Measurements from ENCODE around the gene CDA.

CDA gene

GRCh38 chr1:20587661-20588053 is 1.2 kb upstream of the CDA start:
- H3K4me3 ChIP-seq (ENCODE audit: low read length in 2 of 2): no peak overlapping the region
- no peaks in the 10 kb centered on the region for H3K9me3 ChIP-seq (ENCODE audit: control insufficient read depth in 2 of 2, low read length in 2 of 2)
- H3K27me3 ChIP-seq (ENCODE audit: control insufficient read depth in 1 of 2, insufficient read depth in 2 of 2, low read length in 2 of 2): peaks cover 24 to 31% of the 10 kb centered on the region in 2 donors
- no peak overlapping the region for H3K9ac ChIP-seq (ENCODE audit: low read length in 2 of 2)
- H3K27ac ChIP-seq (ENCODE audit: low read length): no peak overlapping the region
- H3K4me1 ChIP-seq (ENCODE audit: control insufficient read depth, insufficient read depth, low read length): peaks cover 6% of the 10 kb centered on the region
- no peaks in the 10 kb centered on the region for H3K36me3 ChIP-seq (ENCODE audit: control insufficient read depth in 2 of 2, insufficient read depth in 2 of 2, low read length in 2 of 2)

DNA sequence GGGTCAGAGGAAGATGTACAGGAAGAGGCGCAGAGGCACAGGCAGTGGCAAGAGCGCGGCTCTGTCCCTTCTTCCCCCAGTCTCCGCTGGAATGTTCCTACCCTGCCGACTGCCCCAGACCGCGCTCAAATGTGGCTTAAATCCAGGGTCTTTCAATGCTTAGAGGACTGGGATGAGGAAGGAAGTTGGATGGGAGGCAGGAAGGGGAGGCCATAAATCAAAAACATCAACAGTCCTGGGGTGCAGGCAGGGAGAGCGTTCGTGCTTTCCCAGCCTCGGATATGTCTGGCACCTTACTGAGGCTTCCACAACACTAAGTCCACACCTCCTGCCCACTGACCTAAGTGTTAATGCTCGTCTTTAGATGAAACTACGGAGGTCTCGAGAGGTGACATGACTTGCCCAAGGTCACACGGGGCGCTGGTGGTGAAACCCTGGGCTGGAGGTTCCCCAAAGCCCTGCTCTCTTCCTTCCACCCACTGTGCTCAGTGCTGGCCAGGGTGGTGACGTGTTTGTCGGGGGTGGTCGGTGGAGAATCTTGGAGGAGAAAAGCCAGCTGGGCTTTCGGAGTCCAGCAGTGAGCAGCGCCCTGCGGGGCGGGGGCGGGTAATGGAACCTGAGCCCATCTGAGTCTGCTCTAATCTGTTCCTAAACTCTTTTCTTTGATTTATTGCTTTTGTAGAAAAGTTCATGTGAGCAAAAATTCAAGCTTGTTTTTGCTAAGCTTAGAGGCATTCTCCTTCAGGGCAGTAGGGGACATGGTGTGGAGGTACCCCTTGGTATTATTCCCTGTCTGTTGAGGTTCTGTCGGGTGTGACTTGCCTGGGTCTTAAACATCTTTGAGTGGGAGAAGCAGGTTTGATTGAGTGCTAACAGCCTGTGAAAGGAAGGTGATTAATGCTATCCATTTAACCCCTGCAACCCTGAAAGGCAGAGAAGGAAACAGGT is 708 bp downstream of the CDA start:
- H3K4me3 ChIP-seq (ENCODE audit: low read length in 2 of 2): peak overlapping the region in 1 of 2 donors; percentile 49

DNA sequence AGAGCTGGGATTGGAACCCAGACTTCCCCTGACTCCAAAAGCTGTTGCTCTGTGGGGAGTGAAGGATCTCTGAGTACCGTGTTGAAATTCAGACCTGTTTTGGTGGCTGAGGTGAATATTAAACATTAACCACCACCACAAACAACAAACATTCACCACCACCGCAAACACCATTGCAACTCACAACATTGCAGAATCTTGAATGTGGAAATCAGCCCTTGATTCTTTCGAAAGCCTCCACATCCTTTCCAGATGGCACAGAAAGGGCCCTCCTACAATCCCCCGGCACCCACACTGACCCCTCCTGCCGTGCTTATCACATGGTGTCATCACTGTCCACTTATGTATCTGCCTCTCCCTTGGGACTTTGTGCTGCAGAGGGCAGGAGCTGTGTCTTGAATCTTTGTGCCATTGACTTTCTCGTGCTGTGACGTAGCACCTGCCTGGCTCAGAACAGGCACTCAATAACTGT is 1.4 kb downstream of the CDA start:
- H3K36me3 ChIP-seq (ENCODE audit: control insufficient read depth in 2 of 2, insufficient read depth in 2 of 2, low read length in 2 of 2): no peaks in the 10 kb centered on the region
- no peak overlapping the region for H3K9ac ChIP-seq (ENCODE audit: low read length in 2 of 2)
- no peaks in the 10 kb centered on the region for H3K9me3 ChIP-seq (ENCODE audit: control insufficient read depth in 2 of 2, low read length in 2 of 2)
- peak overlapping the region in 1 of 2 donors; percentile 15 for H3K4me3 ChIP-seq (ENCODE audit: low read length in 2 of 2)
- H3K27me3 ChIP-seq (ENCODE audit: control insufficient read depth in 1 of 2, insufficient read depth in 2 of 2, low read length in 2 of 2): peaks cover 31 to 32% of the 10 kb centered on the region in 2 donors
- H3K27ac ChIP-seq (ENCODE audit: low read length): no peak overlapping the region
- H3K4me1 ChIP-seq (ENCODE audit: control insufficient read depth, insufficient read depth, low read length): peaks cover 6% of the 10 kb centered on the region

More for the DNA sequence above, 708 bp downstream of the CDA start:
- Histone ChIP-seq H3K36me3 (ENCODE audit: control insufficient read depth in 2 of 2, insufficient read depth in 2 of 2, low read length in 2 of 2) (no peaks in the 10 kb centered on the region), H3K27ac (ENCODE audit: low read length) (no peak overlapping the region), H3K4me1 (ENCODE audit: control insufficient read depth, insufficient read depth, low read length) (peaks cover 6% of the 10 kb centered on the region), H3K9ac (ENCODE audit: low read length in 2 of 2) (peak overlapping the region in 1 of 2 donors; percentile 21), H3K27me3 (ENCODE audit: control insufficient read depth in 1 of 2, insufficient read depth in 2 of 2, low read length in 2 of 2) (peaks cover 31 to 32% of the 10 kb centered on the region in 2 donors), H3K9me3 (ENCODE audit: control insufficient read depth in 2 of 2, low read length in 2 of 2) (no peaks in the 10 kb centered on the region)

- peaks cover 20 to 23% of the 10 kb centered on the region in 2 donors for H3K27me3 ChIP-seq (ENCODE audit: control insufficient read depth in 1 of 2, insufficient read depth in 2 of 2, low read length in 2 of 2)
- H3K9me3 ChIP-seq (ENCODE audit: control insufficient read depth in 2 of 2, low read length in 2 of 2): no peaks in the 10 kb centered on the region
- H3K4me3 ChIP-seq (ENCODE audit: low read length in 2 of 2): no peak overlapping the region
- no peak overlapping the region for H3K9ac ChIP-seq (ENCODE audit: low read length in 2 of 2)
- H3K36me3 ChIP-seq (ENCODE audit: control insufficient read depth in 2 of 2, insufficient read depth in 2 of 2, low read length in 2 of 2): no peaks in the 10 kb centered on the region
- H3K4me1 ChIP-seq (ENCODE audit: control insufficient read depth, insufficient read depth, low read length): peaks cover 5% of the 10 kb centered on the region
- no peak overlapping the region for H3K27ac ChIP-seq (ENCODE audit: low read length)
These were observed 4.9 kb downstream of the CDA start for GRCh38 chr1:20593756-20594155.

DNA sequence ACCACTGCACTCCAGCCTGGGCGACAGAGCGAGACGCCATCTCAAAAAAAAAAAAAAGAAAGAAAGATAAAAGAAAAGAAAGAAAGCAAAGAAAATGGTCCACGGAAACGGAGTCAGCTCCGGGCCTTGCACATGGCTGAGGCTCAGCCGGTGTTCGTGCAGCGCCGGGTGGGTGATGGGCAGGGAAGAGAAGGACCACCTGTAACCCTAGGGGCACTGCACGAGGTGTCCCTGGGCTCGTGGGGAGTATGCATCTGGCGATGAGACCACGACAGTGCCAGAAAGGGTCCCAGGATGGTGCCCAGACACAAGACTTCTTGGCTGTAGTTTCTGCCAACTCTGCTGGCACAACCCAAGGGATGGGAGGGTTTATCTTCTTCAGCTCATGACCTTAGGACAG is 5.8 kb downstream of the CDA start:
- Histone ChIP-seq H3K27ac (ENCODE audit: low read length) (no peak overlapping the region), H3K27me3 (ENCODE audit: control insufficient read depth in 1 of 2, insufficient read depth in 2 of 2, low read length in 2 of 2) (peaks cover 13 to 17% of the 10 kb centered on the region in 2 donors)

DNA sequence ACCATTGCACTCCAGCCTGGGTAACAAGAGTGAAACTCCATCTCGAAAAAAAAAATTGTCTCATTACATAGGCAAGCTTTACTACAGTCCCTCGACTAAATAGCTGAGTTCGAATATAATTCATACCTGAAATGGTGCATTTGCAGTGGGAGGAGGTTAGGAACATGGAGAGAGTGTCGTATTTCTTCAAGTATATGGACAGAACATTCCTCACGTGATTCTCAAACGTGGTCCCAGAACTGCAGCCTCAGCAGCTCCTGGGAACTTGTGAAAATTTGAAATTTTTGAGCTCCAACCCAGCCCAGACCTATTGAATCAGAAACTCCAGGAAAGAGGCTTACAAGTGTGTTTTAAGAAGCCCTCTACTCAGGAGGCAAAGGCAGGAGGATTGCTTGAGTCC is 7.2 kb downstream of the CDA start:
- H3K9me3 ChIP-seq (ENCODE audit: control insufficient read depth in 2 of 2, low read length in 2 of 2): no peaks in the 10 kb centered on the region
- no peak overlapping the region for H3K27ac ChIP-seq (ENCODE audit: low read length)
- H3K4me3 ChIP-seq (ENCODE audit: low read length in 2 of 2): no peak overlapping the region
- H3K4me1 ChIP-seq (ENCODE audit: control insufficient read depth, insufficient read depth, low read length): no peaks in the 10 kb centered on the region
- H3K9ac ChIP-seq (ENCODE audit: low read length in 2 of 2): no peak overlapping the region
- peaks cover 3 to 13% of the 10 kb centered on the region in 2 donors for H3K27me3 ChIP-seq (ENCODE audit: control insufficient read depth in 1 of 2, insufficient read depth in 2 of 2, low read length in 2 of 2)
- no peaks in the 10 kb centered on the region for H3K36me3 ChIP-seq (ENCODE audit: control insufficient read depth in 2 of 2, insufficient read depth in 2 of 2, low read length in 2 of 2)

More for the DNA sequence above, 5.8 kb downstream of the CDA start:
- no peak overlapping the region for H3K9ac ChIP-seq (ENCODE audit: low read length in 2 of 2)
- no peaks in the 10 kb centered on the region for H3K36me3 ChIP-seq (ENCODE audit: control insufficient read depth in 2 of 2, insufficient read depth in 2 of 2, low read length in 2 of 2)
- H3K4me3 ChIP-seq (ENCODE audit: low read length in 2 of 2): no peak overlapping the region
- H3K9me3 ChIP-seq (ENCODE audit: control insufficient read depth in 2 of 2, low read length in 2 of 2): no peaks in the 10 kb centered on the region
- H3K4me1 ChIP-seq (ENCODE audit: control insufficient read depth, insufficient read depth, low read length): no peaks in the 10 kb centered on the region

DNA sequence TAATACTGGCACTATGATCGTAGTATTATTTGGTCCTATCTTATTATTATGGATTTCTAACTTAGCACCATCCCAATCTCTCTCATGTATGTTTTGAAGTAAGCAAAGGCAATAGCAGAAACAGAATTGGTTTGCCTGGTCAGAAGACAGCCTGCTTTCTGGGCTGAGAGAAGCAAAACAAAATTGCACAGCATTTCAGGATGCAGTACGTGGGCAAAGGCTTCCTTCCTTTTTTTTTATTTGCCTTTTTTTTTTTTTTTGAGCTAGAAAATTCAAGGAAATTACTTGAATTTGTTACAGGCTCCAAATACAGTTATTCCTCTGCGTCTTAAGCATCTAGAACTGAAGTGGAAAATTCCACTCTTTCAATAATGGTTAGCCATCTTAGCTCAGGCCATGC is 8.8 kb downstream of the CDA start:
- Histone ChIP-seq H3K36me3 (ENCODE audit: control insufficient read depth in 2 of 2, insufficient read depth in 2 of 2, low read length in 2 of 2) (no peaks in the 10 kb centered on the region), H3K4me1 (ENCODE audit: control insufficient read depth, insufficient read depth, low read length) (no peaks in the 10 kb centered on the region), H3K27me3 (ENCODE audit: control insufficient read depth in 1 of 2, insufficient read depth in 2 of 2, low read length in 2 of 2) (peaks cover 0 to 8% of the 10 kb centered on the region in 2 donors), H3K4me3 (ENCODE audit: low read length in 2 of 2) (no peak overlapping the region), H3K9me3 (ENCODE audit: control insufficient read depth in 2 of 2, low read length in 2 of 2) (no peaks in the 10 kb centered on the region), H3K27ac (ENCODE audit: low read length) (no peak overlapping the region), H3K9ac (ENCODE audit: low read length in 2 of 2) (no peak overlapping the region)

DNA sequence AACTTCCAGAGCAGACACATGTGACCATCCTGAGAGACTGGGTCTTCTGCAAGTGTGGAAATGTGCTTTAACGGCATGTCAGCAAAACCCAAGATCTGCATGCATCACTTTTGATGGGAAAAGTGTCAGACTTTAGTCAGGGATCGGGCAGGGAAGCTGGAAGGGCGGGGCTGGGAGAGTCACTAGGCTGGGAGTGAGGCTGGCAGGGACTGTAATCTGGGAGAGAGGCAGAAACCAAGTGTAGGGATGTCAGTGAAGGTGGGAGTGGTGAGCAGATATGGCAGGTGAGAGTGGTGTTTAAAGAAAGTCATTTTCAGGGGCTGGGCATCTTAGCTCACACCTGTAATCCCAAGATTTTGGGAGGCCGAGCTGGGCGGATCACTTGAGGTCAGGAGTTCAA is 11.3 kb downstream of the CDA start:
- Histone ChIP-seq H3K4me3 (ENCODE audit: low read length in 2 of 2) (no peak overlapping the region), H3K36me3 (ENCODE audit: control insufficient read depth in 2 of 2, insufficient read depth in 2 of 2, low read length in 2 of 2) (no peaks in the 10 kb centered on the region), H3K9ac (ENCODE audit: low read length in 2 of 2) (no peak overlapping the region), H3K4me1 (ENCODE audit: control insufficient read depth, insufficient read depth, low read length) (no peaks in the 10 kb centered on the region), H3K9me3 (ENCODE audit: control insufficient read depth in 2 of 2, low read length in 2 of 2) (no peaks in the 10 kb centered on the region), H3K27ac (ENCODE audit: low read length) (no peak overlapping the region), H3K27me3 (ENCODE audit: control insufficient read depth in 1 of 2, insufficient read depth in 2 of 2, low read length in 2 of 2) (no peaks in the 10 kb centered on the region)

- H3K9ac ChIP-seq (ENCODE audit: low read length in 2 of 2): no peak overlapping the region
- no peaks in the 10 kb centered on the region for H3K36me3 ChIP-seq (ENCODE audit: control insufficient read depth in 2 of 2, insufficient read depth in 2 of 2, low read length in 2 of 2)
- H3K9me3 ChIP-seq (ENCODE audit: control insufficient read depth in 2 of 2, low read length in 2 of 2): no peaks in the 10 kb centered on the region
- H3K27ac ChIP-seq (ENCODE audit: low read length): no peak overlapping the region
- H3K4me3 ChIP-seq (ENCODE audit: low read length in 2 of 2): no peak overlapping the region
- no peaks in the 10 kb centered on the region for H3K4me1 ChIP-seq (ENCODE audit: control insufficient read depth, insufficient read depth, low read length)
- H3K27me3 ChIP-seq (ENCODE audit: control insufficient read depth in 1 of 2, insufficient read depth in 2 of 2, low read length in 2 of 2): no peaks in the 10 kb centered on the region
These were observed 12.4 kb downstream of the CDA start for GRCh38 chr1:20601129-20601825.

DNA sequence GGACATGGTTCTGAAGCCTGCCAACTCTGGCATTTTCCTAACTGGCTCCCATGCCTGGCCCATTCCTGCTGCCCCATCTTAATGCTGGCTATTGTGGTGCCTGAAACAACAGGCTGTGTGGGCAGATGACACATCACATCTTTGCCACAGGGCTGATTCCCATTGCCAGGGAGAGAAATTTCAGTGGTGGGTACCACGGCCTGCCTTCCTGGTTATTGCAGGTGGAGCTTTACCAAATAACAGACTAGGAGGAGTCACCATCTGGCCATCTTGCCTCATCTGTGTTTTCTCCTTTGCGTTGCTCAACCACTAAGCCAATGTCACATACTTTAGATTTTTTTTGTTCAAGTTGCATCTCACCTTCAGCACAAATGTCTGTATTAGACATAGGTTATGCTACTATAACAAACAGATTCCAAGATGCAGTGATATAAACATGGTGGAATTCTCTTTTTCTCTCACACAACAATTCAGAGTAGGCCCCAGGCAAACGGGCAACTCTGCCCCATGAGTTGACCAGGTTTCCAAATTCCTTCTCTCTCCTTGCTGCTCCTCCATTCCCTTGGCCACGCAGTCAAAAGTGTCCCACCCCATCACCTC is 14.1 kb downstream of the CDA start:
- no peak overlapping the region for H3K4me3 ChIP-seq (ENCODE audit: low read length in 2 of 2)
- H3K27me3 ChIP-seq (ENCODE audit: control insufficient read depth in 1 of 2, insufficient read depth in 2 of 2, low read length in 2 of 2): no peaks in the 10 kb centered on the region
- no peaks in the 10 kb centered on the region for H3K36me3 ChIP-seq (ENCODE audit: control insufficient read depth in 2 of 2, insufficient read depth in 2 of 2, low read length in 2 of 2)
- H3K4me1 ChIP-seq (ENCODE audit: control insufficient read depth, insufficient read depth, low read length): no peaks in the 10 kb centered on the region
- no peaks in the 10 kb centered on the region for H3K9me3 ChIP-seq (ENCODE audit: control insufficient read depth in 2 of 2, low read length in 2 of 2)
- no peak overlapping the region for H3K27ac ChIP-seq (ENCODE audit: low read length)
- no peak overlapping the region for H3K9ac ChIP-seq (ENCODE audit: low read length in 2 of 2)
